Measurements from ENCODE around the gene SPAG9.

The SPAG9 gene

GRCh38 chr17:51152766-51153209 is 32.1 kb upstream of the SPAG9 start:
- no peak for DNase-seq (ENCODE audit: low read depth)
- TF ChIP-seq, protein P1, sequence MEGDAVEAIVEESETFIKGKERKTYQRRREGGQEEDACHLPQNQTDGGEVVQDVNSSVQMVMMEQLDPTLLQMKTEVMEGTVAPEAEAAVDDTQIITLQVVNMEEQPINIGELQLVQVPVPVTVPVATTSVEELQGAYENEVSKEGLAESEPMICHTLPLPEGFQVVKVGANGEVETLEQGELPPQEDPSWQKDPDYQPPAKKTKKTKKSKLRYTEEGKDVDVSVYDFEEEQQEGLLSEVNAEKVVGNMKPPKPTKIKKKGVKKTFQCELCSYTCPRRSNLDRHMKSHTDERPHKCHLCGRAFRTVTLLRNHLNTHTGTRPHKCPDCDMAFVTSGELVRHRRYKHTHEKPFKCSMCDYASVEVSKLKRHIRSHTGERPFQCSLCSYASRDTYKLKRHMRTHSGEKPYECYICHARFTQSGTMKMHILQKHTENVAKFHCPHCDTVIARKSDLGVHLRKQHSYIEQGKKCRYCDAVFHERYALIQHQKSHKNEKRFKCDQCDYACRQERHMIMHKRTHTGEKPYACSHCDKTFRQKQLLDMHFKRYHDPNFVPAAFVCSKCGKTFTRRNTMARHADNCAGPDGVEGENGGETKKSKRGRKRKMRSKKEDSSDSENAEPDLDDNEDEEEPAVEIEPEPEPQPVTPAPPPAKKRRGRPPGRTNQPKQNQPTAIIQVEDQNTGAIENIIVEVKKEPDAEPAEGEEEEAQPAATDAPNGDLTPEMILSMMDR (IDR thresholded peaks at IDR 0.05; ENCODE audit: control insufficient read depth, insufficient read depth, low read depth, low read length, missing control alignments), result no peak
- H3K4me3 ChIP-seq (ENCODE audit: control insufficient read depth, low read depth, low read length), result peak overlapping the region; percentile 23

GRCh38 chr17:51150932-51151331 is 30.3 kb upstream of the SPAG9 start:
- DNase-seq (ENCODE audit: low read depth), result no peak
- no peak overlapping the region for H3K4me3 ChIP-seq (ENCODE audit: control insufficient read depth, low read depth, low read length)
- TF ChIP-seq, protein P1 (IDR thresholded peaks at IDR 0.05; ENCODE audit: control insufficient read depth, insufficient read depth, low read depth, low read length, missing control alignments), result no peak

- DNase-seq (ENCODE audit: low read depth), result no peak
- H3K4me3 ChIP-seq (ENCODE audit: control insufficient read depth, low read depth, low read length), result no peak overlapping the region
- TF ChIP-seq, protein P1 (IDR thresholded peaks at IDR 0.05; ENCODE audit: control insufficient read depth, insufficient read depth, low read depth, low read length, missing control alignments), result no peak
Measured at GRCh38 chr17:51149163-51149562, 28.5 kb upstream of the SPAG9 start.

DNA sequence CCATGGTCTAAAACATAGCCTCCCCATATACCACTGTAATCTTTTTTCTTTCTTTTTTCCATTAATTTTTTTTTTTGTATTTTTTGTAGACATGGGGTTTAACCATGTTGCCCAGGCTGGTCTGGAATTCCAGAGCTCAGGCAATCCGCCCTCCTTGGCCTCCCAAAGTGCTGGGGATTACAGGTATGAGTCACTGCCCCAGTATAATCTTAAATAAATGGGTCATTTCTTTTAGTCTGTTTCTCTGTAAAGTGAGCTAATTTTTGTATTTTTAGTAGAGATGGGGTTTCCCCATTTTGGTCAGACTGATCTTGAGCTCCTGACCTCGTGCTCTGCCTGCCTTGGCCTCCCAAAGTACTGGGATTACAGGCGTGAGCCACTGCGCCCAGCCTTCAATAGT is 27.0 kb upstream of the SPAG9 start:
- TF ChIP-seq, protein P1 (IDR thresholded peaks at IDR 0.05; ENCODE audit: control insufficient read depth, insufficient read depth, low read depth, low read length, missing control alignments), result no peak

GRCh38 chr17:51144266-51145022 is 23.8 kb upstream of the SPAG9 start:
- H3K4me3 ChIP-seq (ENCODE audit: control insufficient read depth, low read depth, low read length), result no peak overlapping the region
- DNase-seq (ENCODE audit: low read depth), result no peak
- TF ChIP-seq, protein P1 (IDR thresholded peaks at IDR 0.05; ENCODE audit: control insufficient read depth, insufficient read depth, low read depth, low read length, missing control alignments), result no peak

More for the DNA sequence above, 27.0 kb upstream of the SPAG9 start:
- H3K4me3 ChIP-seq (ENCODE audit: control insufficient read depth, low read depth, low read length), result no peak overlapping the region
- no peak for DNase-seq (ENCODE audit: low read depth)

DNA sequence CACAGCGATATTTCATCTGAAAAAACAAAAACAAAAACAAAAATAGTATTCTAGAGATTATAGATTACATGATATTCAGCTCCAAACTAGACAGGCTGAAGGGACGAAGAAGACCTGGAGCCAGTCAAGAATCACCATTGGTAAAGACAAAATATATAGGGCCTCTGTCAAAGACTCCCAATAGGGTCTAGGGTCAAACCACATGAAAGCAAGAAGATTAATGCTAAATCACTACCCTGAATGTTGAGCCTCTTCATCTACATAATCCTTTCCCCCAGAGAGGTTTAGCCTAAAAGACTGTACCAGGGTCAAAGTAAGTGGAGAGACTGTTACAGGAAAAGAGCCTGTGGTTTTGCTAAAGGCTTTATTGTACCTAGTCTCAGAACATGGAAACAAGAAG is 21.9 kb upstream of the SPAG9 start:
- H3K4me3 ChIP-seq (ENCODE audit: control insufficient read depth, low read depth, low read length), result no peak overlapping the region
- TF ChIP-seq, protein P1 (IDR thresholded peaks at IDR 0.05; ENCODE audit: control insufficient read depth, insufficient read depth, low read depth, low read length, missing control alignments), result no peak
- DNase-seq (ENCODE audit: low read depth), result no peak
